Left renal pelvis (tissue), 4 donors: ENCODE results near the gene FAM53A. TPM values are rescaled to one million over a fixed set of nuclear protein-coding genes. Genes with fewer than 3 reads are reported as not detected.
"Not testable (repeated sequence)": the region's sequence is repeated elsewhere in the genome, so short reads cannot be mapped to it uniquely, and the experiment has no call there.

ENCODE experiments used
- DNase-seq, 4 donors: peaks; one replicate each; pipeline ENCODE4 v3.0.0-alpha.2; 2013; ENCODE audit warnings: low read depth in 4 of 4, low spot score in 3 of 4
- polyA plus RNA-seq, 4 donors: library from polyadenylated mRNA; unstranded; fragments of 120-200 nt; gene quantifications; one replicate each; pipeline ENCODE4 v1.2.1, GENCODE V29; 2013; ENCODE audit not compliant: insufficient read length in 4 of 4

Gene FAM53A
- polyA plus RNA-seq, 4 donors, result 0.85 to 2.6 (median 1.5) TPM

- no peak for DNase-seq
These were observed 74.0 kb downstream of the FAM53A start for GRCh38 chr4:1609901-1610790.

DNA sequence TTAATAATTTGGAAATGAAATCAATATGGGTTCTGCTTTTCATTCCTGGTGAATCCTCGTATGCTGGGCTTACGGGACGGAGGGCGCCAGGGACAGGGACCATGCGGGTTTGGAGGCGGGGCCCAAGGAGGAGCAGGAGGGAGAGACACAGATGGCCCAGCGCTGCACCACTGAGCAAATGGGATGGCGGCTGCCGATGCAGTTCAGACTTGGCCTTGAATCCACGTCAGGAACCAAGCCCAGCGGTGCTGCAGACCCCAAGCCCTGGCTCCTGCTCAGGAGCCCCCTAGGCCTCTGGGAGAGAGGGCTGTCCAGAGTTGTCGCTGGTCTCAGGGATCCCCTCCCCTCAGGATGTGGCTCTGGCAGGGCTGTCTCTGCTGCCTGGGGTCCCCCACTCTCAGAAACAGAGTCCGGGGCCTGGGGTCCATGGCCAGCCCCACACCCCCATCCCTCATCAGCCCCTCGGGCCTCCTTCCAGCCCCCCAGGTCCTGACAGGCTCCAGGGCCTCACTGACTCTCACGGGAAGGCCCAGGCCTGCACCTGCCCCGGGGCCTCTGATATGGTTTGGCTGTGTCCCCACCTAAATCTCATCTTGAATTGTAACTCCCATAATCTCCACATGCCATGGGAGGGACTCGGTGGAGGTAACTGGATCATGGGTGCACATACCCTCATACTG, 75.2 kb downstream of the FAM53A start:
- DNase-seq, result no peak

GRCh38 chr4:1608196-1608820, 75.8 kb downstream of the FAM53A start:
- no peak for DNase-seq

DNA sequence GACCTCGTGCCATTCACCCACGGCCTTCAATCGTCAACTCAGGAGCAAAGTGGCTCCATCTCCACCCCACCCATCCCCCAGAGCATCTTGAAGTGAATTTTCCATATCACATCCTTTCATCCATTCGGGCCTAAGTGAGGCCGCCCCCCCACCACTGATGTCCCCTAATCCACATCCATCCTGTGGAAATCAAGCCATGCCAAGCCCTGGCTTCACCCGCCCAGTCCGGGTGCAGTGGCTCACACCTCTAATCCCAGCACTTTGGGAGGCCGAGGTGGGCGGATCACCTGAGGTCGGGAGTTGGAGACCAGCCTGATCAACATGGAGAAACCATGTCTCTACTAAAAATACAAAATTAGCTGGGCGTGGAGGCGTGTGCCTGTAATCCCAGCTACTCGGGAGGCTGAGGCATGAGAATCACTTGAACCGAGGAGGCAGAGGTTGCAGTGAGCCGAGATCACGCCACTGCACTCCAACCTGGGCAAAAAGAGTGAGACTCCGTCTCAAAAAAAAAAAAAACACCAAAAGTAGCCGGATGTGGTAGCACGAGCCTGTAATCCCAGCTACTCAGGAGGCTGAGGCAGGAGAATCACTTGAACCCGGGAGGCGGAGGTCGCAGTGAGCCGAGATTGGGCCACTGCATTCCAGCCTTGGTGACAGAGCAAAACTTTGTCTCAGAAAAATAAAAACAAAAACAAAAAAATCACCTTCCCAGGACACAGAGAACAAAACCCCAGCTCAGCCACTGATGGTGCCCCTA, 76.5 kb downstream of the FAM53A start:
- DNase-seq, result not testable (repeated sequence)

DNA sequence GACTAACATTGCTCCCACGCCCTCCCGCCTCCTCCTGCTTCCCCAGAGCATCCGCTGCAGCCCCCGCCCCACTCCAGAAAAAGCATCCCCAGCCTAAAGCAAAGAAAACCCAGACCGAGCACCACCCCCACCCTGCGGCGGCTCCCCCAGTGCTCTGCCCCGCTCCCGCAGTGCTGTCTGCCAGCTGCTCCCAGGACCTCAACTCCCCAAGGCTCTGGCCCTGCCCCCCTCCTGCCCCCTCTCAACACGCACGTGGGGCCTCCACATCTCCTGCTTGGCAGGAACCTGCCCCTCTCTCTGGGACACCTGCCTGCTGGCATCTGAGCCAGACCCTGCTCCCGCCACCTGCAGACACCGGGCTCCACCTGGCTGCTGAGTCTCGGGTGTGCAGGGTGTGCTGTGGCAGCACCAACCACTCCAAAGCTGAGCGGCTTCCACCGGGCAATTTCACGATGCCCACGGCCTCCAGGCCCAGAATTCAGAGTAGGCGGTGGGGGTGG, 79.4 kb downstream of the FAM53A start:
- no peak for DNase-seq

- no peak for DNase-seq
These were observed 79.9 kb downstream of the FAM53A start for GRCh38 chr4:1604181-1604705.

GRCh38 chr4:1603413-1604135, 80.5 kb downstream of the FAM53A start:
- no peak for DNase-seq

- no peak for DNase-seq
These were observed 81.3 kb downstream of the FAM53A start for GRCh38 chr4:1602655-1603412.

GRCh38 chr4:1601852-1602654, 82.1 kb downstream of the FAM53A start:
- no peak for DNase-seq

- no peak for DNase-seq
These were observed 82.6 kb downstream of the FAM53A start for GRCh38 chr4:1601533-1601835.

DNA sequence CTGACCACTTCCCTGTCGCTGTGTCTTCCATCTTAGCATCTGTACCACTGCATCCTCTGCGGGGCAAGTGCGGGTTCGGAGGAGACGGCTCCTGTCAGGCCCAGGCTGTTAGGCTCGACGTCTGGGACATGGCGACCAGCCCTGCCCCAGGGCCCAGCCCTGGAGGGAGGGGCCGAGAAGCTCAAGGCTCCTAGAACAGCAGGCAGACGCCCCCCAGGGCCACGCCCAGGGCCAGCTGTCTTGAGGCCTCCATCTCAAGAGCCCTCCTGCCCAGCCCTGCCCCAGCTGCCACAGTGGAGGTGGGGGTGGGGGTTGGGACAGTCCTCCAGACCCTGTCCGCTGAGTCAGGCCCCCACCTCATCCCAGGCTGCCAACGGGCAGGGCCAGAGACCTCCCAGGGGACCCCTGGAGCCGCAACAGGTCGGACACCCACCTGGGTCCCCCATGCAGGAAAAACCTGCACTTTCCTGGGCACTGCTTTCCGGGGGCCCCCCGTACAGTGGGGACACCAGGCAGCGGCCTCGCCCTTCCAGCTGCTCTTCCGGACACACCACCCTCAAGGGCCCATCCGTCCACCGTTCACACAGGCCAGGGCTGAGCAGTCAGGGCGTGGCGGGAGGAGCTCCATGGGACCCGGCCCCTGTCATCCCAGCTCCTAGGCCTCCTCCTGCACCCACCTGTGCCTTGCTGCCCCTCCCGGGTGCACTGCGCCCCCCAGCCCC, 83.1 kb downstream of the FAM53A start:
- no peak for DNase-seq

DNA sequence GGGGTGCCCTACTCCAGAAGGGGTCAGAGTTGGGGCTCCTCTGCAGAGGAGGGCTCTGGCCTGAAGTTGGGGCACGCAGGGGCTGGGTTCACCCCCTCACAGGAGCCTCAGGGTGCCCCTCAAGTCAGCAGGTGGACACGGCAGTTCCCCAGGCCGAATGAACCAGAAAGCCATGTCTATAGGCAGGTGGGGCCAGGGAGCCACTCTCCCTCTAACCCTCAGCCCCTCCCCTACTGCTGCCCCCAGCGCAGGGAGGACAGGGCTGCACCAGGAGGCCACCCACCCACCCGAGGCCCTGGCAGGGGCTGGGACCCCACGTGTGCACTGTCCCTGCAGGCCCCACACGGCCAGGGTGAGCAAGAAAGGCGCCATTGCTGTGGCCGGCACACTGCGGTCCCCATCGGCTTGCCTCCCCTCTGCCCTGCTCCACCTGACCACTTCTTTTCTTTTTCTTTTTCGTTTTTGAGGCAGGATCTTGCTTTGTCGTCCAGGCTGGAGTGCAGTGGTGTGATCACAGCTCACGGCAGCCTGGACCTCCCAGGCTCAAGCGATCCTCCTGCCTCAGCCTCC, 83.8 kb downstream of the FAM53A start:
- no peak for DNase-seq

DNA sequence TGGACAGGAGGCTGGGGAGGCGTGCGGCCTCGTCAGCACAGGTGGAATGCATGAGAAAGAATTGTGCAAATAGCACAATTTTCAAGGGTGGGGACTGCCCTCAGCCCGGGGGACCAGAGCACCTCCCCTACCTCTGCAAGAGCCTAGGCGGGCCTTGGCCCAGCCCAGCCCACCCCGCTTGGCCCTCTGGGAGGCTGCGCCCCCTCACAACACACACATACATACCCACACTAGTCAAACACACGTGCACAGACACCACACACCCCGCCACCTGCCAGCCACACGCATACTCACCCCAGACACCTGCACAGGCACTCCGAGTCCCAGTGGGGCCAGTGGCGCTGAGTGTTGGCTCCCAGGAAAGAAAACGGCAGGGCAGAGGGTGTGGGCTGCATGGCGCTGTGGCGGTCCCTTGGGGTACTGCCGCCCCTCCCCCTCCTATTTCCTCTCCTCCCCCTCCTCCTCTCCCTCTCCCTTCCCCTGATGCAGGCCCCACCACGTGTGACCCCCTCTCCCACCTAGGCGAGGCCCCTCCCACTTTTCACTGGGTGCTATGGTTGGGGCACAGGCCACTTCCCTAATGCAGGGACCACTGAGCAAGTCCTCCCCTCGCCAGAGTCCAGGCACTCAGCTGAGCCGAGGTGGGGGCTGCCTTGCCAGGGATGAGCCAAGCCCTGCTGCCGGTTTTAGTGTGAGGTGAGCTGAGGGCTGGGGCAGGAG, 84.5 kb downstream of the FAM53A start:
- no peak for DNase-seq

- no peak for DNase-seq
These were observed 85.1 kb downstream of the FAM53A start for GRCh38 chr4:1599026-1599481.

DNA sequence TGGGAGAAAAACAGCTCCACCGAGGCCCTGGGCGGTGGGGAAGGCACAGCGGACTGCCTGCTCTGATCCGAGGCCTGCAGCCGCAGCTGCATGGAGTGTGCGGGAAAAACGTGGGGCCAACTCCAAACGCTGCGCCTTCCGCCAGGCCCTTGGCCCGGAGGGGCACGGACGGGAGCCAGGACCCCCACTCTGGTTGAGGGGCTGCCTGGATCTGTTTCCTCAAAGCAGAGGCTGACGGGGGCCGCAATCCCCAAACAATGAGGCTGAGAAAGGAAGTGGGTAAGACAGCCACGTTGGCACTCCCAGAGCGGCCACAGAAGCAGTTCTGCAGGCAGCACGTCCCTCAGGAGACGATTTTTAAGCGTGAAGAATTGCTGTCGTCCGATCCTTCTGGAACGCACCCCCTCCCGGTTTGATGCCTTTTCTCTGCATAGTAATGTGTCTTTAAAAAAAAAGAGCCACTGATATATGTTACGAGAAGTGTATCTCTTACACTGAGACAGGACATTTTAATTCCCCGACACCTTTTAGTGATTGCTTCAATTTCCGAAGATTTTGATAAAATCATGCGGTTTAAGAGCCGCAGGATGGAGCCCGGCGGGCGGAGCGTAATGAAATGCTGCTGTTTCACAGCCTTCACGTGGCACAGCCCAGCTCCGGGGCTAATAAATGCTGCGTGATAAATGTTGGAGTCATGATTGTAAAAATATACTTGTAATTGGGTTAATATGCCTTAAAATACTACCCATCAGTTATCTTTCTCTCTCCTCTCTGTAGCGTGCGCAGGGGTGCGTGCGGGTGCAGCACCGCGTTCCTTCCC, 85.7 kb downstream of the FAM53A start:
- no peak for DNase-seq
